T-helper 22 cell (primary cell): ENCODE results near the gene NAIF1.
"Not testable (repeated sequence)": the region's sequence is repeated elsewhere in the genome, so short reads cannot be mapped to it uniquely, and the experiment has no call there.

Source experiments
- DNase-seq: peaks from one replicate; pipeline ENCODE4 v3.0.0-alpha.2; 2020; ENCODE audit warnings: low read depth

Gene NAIF1

DNA sequence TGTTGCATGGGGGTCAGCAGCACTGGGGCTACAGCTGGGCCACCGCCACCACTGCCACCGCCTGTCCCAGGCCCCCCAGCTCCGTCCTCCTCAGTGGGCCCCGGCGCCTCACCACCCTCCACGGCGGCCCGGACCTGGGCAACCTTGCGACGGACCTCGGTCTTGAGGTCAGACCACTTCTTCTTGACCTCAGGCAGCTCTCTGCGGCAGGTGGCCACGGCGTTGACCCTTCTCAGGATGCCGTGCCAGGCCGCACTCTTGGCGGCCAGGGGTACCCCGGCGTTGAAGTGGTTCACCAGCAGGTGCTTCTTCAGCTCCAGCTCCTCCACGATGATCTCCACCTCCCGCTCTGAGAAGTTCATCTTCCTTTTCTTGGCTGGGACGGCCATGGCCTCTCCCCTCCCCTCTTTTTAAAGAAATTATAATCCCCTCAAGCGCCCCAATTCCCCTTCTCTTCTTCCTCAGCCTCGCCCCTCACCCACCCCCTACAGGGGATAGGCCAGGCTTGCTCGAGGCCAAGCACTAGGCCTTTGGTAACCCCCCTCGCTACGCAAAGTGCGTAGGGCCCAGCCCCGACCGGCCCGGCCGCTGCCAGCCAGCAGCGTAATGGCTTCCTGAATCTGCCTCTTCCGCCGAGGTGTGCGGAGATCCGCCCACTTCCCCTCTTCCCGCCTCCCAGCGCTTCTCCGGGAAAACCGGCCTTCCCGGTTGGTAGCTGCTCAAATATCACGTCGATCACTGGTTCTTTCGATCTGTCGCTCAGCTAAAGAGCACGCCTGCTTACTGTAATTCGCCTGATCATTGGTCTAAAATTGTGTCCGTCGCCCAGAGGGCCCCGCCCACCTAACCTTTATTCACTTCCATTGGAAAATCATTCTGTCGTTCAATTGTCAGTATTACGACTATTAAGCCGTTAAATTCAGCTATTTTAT lies at the start of gene NAIF1:
NAIF1 (minus strand) TSS at position 608 of the 932 bp plus-strand sequence; CDS start at position 389, 219 bp downstream.
- peak; percentile 93 for DNase-seq

- no peak for DNase-seq
These were observed 49.3 kb upstream of the NAIF1 start for GRCh38 chr9:128116104-128117083.

GRCh38 chr9:128115187-128116103 lies 48.3 kb upstream of the NAIF1 start:
- DNase-seq = no peak

GRCh38 chr9:128114326-128115186 lies 47.4 kb upstream of the NAIF1 start:
- DNase-seq = no peak

DNA sequence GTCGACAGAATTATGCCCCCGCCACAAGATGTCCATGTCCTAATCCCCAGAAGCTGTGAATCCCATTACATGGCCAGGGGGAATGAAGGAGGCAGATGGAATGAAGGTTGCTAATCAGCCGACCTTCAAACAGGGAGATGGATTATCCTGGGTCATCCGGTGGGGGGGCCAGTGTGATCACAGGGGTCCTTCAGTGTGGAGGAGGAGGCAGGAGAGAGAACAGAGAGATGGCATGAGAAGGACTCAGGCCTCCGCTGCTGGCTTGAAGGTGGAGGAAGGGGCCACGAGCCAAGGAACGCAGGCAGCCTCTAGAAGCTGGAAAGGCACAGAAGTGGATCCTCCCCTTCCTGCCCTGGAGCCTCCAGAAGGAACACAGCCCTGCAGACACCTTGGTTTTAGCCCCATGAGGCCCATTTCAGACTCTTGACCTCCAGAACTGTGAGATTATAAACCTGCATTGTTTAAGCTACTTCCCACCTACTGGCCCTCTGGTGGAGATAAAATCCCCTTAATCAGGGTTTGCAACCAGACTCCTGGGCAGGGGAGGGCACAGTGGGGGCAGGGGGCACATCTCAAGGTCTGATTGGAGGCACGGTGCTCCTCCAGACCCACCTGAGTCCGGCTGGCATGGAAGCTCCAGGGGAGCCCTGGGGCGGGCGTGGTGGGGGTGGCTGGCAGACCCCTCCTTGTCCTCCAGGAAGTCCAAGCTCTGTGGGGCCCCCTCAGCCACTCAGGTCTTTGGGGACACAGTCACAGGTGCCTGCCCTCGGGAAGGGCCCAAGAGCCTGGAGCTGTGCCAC lies 46.6 kb upstream of the NAIF1 start:
- no peak for DNase-seq

DNA sequence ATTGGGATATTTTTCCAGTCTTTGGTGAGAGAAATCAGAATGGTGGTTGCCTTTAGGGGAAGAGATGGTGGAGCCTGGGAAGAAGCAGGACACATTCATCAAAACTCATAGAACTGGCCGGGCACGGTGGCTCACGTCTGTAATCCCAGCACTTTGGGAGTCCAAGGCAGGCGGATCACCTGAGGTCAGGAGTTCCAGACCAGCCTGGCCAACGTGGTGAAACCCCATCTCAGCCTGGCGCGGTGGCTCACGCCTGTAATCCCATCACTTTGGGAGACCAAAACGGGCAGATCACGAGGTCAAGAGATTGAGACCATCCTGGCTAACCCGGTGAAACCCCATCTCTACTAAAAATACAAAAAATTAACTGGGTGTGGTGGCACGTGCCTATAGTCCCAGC lies 44.6 kb upstream of the NAIF1 start:
- DNase-seq = not testable (repeated sequence)

DNA sequence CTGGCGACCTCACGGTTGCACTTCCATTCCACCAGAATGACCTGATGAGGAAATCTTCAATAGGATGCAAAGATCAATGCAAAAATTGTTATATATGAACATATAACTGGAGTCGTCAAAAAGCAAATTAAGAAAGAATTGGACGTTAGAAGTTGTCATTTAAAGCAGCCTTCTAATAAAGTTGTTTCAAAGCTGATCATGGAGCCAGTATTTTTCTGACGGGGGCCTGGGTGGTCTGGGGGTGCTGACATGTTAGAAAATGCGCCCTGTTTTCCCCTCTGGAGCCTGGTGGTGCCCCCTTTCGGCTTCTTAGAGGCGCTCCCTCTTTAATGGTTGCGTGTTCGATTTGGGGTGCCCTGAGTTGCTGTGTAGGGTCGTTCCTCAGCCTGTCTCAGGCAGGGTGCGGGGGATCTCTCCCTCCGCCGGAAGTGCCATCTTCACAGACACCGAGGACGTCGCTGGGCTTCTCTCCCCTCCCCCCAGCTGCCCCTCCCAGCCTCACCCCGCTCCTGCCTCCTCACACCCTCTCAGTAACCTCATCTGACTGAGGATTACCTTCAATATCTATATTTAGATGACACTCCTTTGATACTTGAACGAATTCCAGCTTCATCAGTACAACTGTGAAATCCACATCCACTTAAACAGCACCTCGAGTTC lies 42.1 kb upstream of the NAIF1 start:
- DNase-seq = no peak

- no peak for DNase-seq
These were observed 41.3 kb upstream of the NAIF1 start for GRCh38 chr9:128108269-128109049.

GRCh38 chr9:128107468-128108268 lies 40.5 kb upstream of the NAIF1 start:
- no peak for DNase-seq

DNA sequence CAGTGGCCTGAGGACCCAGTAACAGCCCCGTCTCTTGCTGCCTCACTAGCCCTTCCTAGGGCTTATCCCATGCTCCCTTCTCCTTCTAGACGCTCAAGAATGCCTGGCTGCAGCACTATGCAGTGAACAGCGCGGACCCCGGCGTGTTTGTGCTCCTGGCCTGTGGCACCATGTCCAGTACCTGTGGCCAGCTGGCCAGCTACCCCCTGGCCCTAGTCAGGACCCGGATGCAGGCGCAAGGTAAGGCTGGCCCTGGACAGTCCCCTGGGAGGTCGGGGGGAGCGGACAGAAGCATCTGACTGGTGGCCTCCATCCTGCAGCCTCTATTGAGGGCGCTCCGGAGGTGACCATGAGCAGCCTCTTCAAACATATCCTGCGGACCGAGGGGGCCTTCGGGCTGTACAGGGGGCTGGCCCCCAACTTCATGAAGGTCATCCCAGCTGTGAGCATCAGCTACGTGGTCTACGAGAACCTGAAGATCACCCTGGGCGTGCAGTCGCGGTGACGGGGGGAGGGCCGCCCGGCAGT lies 39.9 kb upstream of the NAIF1 start:
- no peak for DNase-seq

DNA sequence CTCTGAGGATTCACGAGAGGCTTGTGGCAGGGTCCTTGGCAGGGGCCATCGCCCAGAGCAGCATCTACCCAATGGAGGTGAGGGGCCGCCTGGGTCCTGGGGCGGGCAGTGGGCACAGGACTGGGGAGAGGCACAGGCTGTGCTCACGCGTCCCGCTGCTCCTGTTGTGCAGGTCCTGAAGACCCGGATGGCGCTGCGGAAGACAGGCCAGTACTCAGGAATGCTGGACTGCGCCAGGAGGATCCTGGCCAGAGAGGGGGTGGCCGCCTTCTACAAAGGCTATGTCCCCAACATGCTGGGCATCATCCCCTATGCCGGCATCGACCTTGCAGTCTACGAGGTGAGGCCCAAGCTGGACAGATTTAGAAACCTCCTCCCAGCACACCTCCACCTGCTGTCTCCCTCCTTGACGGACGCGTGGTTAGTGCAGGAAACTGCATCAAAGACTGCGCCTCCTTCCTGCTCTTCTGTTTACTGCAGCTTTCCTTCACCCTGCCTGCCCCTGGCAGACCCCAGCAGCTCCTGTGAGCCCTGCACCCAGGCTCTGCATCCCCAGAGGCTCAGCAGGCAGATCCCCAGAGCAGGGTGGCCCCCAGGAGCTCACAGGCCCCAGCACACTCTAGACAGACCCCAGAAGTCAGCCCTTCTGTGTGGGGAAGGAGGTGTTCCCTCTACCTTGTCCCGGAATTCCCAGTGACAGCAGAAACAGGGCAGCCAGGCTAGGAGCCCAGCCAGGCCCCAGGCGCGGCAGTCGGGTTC lies 39.2 kb upstream of the NAIF1 start:
- no peak for DNase-seq

DNA sequence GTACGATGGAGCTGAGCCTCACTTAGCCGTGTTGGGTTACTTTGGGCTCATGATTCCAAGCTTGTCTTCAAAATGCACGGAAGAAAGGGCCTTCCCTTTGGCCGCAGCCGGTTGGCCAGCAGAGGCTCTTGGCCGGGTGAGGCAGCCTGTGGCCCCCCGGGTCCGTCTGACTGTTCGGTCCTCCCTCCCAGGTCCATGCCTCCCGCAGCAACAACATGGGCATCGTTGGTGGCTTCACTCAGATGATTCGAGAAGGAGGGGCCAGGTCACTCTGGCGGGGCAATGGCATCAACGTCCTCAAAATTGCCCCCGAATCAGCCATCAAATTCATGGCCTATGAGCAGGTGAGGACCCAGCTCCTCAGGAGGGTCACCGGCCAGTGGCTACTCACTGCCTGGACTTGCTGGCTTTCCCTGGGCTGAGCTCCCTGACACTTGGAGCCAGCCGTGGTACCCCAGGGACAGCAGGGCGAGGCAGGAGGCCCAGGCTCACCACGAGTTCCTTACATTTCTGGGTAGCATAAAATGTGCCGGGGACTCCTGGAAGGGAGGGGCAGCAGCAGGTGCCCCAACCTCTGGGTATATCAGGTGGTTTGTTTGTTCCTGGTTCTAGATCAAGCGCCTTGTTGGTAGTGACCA lies 38.5 kb upstream of the NAIF1 start:
- no peak for DNase-seq

DNA sequence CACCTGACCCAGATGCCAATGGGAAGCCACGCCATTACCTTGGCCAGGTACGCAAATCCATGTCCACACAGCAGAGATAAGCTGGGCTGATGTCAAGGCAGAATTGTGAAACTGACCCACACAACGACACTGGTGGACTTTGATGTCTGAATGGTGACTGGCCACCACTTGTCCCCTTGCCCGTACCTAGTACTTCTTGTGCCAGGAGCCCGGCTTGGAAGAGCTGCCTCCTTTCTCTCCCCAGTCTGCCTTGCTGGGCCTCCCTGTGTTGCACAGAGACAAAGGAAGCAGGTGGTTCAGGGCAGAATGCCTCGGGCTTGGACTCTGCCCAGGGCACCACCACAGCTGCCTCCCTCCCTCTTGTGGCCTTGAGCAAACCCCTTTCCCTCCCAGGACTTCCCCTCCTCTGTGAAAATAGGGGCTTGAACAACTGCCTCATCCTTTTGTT lies 37.1 kb upstream of the NAIF1 start:
- no peak for DNase-seq

- DNase-seq = peak; percentile 14
These were observed 36.5 kb upstream of the NAIF1 start for GRCh38 chr9:128103589-128103962.

DNA sequence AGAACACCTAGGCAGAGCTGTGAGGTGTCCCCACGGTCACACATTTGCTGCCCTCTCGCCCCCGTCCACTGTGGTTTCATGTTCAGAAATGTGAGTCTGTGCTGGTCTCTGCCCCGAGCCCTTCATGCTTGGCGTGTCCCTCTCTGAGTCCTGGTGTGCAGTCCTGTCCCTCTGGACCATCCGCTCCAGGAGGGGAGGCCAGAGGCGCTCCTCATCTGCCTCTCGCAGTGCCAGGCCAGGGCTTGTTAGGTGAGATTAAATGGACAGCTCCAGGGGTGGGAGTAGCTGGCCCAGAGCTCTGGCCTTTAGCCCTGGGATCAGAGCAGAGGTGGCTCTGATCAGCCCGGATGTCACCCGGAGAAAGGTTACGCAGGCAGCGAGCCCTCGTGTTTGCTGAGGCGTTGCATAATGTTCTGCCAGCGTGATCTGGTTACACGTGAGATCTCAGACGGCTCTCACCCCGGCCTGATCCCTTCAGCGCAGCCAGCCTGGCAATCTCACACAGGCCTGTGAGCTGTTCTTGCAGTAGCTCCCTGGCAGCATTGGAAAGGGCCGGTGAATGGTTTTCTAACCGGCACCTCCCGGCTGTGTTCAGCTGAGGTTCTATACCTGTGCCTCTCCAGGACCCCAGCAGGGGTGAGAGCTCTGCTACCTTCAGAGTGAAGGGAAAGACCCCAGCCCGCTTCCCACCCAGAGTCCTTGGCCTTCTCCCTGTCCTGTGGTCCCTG lies 35.9 kb upstream of the NAIF1 start:
- DNase-seq = no peak
